C4-2B (cell line): ENCODE data around the gene LIMCH1.
"Not testable (repeated sequence)": the region's sequence is repeated elsewhere in the genome, so short reads cannot be mapped to it uniquely, and the experiment has no call there.

Experiments used
- H3K27ac ChIP-seq: fragments of 450-650 bp; 2 replicates; pipeline ENCODE4 v1.5.1; 2017
- CTCF ChIP-seq: fragments of 450-650 bp; conservative IDR thresholded peaks from 2 replicates; pipeline ENCODE4 v1.5.1; 2017; ENCODE audit warnings: mild to moderate bottlenecking
- ZFX ChIP-seq: fragments of 450-650 bp; IDR thresholded peaks from 2 replicates; pipeline ENCODE4 v1.6.1; 2017

The LIMCH1 gene

GRCh38 chr4:41728573-41728913 lies 190.6 kb downstream of the LIMCH1 start:
- TF ChIP-seq ZFX (no peak), CTCF (no peak)
- no peak overlapping the region for H3K27ac ChIP-seq

- TF ChIP-seq CTCF, result no peak
- no peak for TF ChIP-seq ZFX
- no peak overlapping the region for H3K27ac ChIP-seq
Measured at GRCh38 chr4:41731569-41732126, 193.7 kb downstream of the LIMCH1 start.

GRCh38 chr4:41734371-41734770 lies 196.4 kb downstream of the LIMCH1 start:
- H3K27ac ChIP-seq, result no peak overlapping the region
- TF ChIP-seq CTCF, result no peak
- TF ChIP-seq ZFX, result no peak

- H3K27ac ChIP-seq, result not testable (repeated sequence)
Measured at GRCh38 chr4:41737491-41737890, 199.5 kb downstream of the LIMCH1 start.

DNA sequence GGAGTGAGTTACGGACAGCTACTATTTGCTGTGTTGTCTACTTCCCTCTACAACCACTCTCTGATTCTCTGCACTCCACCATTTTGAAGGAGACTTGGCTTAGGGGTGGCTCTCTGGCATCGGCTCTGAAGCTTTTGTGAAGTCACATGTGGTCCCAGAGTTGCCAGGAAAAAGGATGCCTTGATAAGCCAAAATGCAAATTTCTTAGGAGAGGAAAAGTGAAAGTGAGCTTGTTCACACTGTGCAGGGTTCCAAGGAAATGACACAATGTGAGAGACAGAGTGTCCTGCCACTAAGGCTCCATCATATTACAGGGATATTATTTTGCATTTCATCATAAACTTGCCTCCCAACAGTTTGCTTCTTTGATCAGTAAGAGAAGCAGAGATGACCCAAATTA lies 203.4 kb downstream of the LIMCH1 start:
- no peak for TF ChIP-seq ZFX
- TF ChIP-seq CTCF, result no peak
- no peak overlapping the region for H3K27ac ChIP-seq

DNA sequence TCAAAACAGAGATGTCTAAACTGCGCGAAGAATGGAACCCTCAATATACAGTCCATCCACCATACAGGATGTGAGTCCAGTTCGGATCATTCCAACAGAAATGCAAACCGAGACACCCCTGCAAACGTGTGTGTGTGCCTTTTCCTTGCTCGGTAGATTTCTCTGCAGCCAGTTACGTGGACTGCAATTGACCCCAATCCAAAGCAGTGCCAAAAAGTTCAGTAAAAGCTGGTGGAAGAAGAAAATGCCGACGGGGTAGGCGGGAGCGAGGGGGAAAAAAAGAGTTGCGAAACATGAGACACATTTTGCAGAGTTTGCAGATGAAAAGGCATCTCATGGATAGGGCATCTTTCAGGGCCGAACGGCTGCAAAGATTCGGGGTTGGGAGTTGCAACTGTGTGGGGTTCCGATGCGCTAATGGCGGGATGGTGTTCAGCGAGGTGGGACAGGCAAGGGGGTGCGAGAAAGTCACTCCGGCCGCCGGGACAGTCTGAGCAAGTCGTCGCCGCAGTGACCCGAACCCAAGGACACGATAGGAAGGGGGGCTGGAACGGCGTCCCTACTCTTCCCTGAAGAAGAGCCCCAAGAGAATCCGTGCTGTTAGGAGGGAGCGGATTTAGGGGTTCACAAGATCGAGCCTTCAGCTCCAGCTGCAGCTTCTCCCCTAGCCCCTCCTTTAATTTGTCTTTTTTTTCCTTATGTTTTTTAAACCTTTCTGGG lies 206.8 kb downstream of the LIMCH1 start:
- H3K27ac ChIP-seq, result no peak overlapping the region
- TF ChIP-seq ZFX, result no peak
- TF ChIP-seq CTCF, result no peak

- no peak overlapping the region for H3K27ac ChIP-seq
- TF ChIP-seq CTCF, result no peak
- TF ChIP-seq ZFX, result no peak
Measured at GRCh38 chr4:41745292-41746024, 207.5 kb downstream of the LIMCH1 start.

- TF ChIP-seq CTCF (no peak), ZFX (no peak)
- H3K27ac ChIP-seq, result no peak overlapping the region
Measured at GRCh38 chr4:41746025-41746439, 208.1 kb downstream of the LIMCH1 start.
